Measurements from ENCODE around the gene ATP6V1G2.

DNA sequence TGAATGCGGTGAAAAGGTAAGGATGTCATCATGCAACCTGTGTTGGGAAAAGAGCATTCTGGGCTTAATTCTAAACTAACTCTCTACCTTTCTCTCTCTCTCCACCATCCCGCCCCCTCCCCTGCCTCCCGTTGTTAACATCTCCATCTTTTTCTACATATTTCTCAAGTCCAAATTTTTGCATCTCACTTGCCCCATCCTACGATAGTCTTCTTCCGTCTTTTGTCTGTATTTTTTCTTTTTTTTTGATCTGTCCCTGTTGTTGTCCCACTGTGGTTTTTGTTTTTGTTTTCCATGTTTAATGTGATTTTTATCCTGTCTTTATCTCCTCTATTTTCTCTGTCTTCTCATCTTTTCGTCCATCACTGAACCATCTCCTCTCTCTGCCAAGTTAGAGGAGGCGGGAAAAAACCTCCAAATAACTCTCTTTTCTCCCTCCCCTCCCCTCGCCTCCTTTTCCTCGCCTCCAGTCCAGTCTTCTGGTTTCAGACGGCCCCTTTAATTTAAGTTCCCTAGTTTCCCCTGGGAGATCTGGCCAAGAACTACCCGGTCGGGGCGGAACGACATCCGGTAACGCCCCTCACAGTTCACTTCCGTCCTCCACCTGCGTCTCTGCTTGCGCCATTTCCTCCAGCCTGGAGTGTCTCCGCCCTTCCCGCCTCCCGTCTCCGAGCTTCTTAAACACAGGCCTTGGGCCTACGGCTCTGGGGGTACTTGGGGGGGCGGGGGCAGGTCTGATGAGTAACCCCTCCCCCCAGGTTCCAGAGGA, 734 bp upstream of the ATP6V1G2 start, which contains the start of gene NFKBIL1:
- TF ChIP-seq, protein P1, sequence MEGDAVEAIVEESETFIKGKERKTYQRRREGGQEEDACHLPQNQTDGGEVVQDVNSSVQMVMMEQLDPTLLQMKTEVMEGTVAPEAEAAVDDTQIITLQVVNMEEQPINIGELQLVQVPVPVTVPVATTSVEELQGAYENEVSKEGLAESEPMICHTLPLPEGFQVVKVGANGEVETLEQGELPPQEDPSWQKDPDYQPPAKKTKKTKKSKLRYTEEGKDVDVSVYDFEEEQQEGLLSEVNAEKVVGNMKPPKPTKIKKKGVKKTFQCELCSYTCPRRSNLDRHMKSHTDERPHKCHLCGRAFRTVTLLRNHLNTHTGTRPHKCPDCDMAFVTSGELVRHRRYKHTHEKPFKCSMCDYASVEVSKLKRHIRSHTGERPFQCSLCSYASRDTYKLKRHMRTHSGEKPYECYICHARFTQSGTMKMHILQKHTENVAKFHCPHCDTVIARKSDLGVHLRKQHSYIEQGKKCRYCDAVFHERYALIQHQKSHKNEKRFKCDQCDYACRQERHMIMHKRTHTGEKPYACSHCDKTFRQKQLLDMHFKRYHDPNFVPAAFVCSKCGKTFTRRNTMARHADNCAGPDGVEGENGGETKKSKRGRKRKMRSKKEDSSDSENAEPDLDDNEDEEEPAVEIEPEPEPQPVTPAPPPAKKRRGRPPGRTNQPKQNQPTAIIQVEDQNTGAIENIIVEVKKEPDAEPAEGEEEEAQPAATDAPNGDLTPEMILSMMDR (IDR thresholded peaks at IDR 0.05; ENCODE audit: low read depth, low read length, poor library complexity, severe bottlenecking): peak; percentile 8
- TF ChIP-seq EZH2phosphoT487 (IDR thresholded peaks at IDR 0.05; ENCODE audit: borderline replicate concordance, low read length): no peak
